ENCODE data around the gene ADH7.

ADH7 gene

DNA sequence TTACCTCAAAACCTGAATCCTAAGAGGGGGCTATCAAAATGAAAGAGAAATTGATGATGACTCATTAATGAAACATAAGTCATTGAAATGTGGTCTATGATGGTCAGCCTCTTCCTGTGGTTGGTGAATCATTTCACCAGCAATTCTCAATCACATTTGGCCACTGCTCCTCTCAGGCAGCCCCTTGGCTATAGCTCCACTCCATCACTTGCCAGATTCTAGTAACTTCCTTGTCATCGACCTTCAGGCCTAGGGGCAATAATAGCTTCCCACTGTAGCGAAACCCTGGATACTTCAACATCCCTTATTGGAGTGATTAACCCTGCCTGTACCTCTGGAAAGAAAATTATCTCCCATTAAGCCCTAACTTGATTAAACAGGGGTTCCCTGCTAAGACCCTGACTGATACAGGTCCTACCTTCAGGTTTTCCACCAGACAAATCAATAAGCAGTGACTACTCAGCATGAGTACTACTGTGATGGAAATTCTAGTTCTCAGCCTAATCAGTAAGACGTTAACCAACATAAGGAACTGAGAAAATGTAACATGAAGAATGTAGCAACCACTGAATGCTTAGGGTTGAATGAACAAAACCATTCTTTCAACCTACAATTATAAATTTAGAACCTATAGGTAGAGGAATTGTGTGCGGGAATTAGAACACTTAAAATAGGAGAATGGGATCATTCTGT lies 30.4 kb downstream of the ADH7 start:
- no peaks in the 10 kb centered on the region for H3K9me3 Mint-ChIP-seq
- no peaks in the 10 kb centered on the region for H3K36me3 Mint-ChIP-seq (ENCODE audit: low read depth)
- TF ChIP-seq, protein P1, sequence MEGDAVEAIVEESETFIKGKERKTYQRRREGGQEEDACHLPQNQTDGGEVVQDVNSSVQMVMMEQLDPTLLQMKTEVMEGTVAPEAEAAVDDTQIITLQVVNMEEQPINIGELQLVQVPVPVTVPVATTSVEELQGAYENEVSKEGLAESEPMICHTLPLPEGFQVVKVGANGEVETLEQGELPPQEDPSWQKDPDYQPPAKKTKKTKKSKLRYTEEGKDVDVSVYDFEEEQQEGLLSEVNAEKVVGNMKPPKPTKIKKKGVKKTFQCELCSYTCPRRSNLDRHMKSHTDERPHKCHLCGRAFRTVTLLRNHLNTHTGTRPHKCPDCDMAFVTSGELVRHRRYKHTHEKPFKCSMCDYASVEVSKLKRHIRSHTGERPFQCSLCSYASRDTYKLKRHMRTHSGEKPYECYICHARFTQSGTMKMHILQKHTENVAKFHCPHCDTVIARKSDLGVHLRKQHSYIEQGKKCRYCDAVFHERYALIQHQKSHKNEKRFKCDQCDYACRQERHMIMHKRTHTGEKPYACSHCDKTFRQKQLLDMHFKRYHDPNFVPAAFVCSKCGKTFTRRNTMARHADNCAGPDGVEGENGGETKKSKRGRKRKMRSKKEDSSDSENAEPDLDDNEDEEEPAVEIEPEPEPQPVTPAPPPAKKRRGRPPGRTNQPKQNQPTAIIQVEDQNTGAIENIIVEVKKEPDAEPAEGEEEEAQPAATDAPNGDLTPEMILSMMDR (IDR thresholded peaks at IDR 0.05), result no peak
- peaks cover 22% of the 10 kb centered on the region for H3K27me3 Mint-ChIP-seq (ENCODE audit: low read depth, poor library complexity)
- H3K4me3 Mint-ChIP-seq, result no peak overlapping the region
- no peak for DNase-seq
- H3K27ac Mint-ChIP-seq, result peak overlapping the region; percentile 63
- H3K4me1 Mint-ChIP-seq, result no peaks in the 10 kb centered on the region

- H3K27me3 Mint-ChIP-seq (ENCODE audit: low read depth, poor library complexity), result peaks cover 22% of the 10 kb centered on the region
- H3K4me1 Mint-ChIP-seq, result no peaks in the 10 kb centered on the region
- no peak overlapping the region for H3K27ac Mint-ChIP-seq
- TF ChIP-seq, protein P1 (IDR thresholded peaks at IDR 0.05), result no peak
- no peaks in the 10 kb centered on the region for H3K36me3 Mint-ChIP-seq (ENCODE audit: low read depth)
- peaks cover 3% of the 10 kb centered on the region for H3K9me3 Mint-ChIP-seq
- no peak for DNase-seq
- H3K4me3 Mint-ChIP-seq, result no peak overlapping the region
These were observed 31.6 kb downstream of the ADH7 start for GRCh38 chr4:99403380-99404184.

- Mint-ChIP-seq H3K27me3 (ENCODE audit: low read depth, poor library complexity) (peaks cover 21% of the 10 kb centered on the region), H3K4me1 (no peaks in the 10 kb centered on the region), H3K4me3 (no peak overlapping the region), H3K36me3 (ENCODE audit: low read depth) (no peaks in the 10 kb centered on the region), H3K27ac (no peak overlapping the region), H3K9me3 (peaks cover 11% of the 10 kb centered on the region)
- no peak for DNase-seq
- TF ChIP-seq, protein P1 (IDR thresholded peaks at IDR 0.05), result no peak
These were observed 32.4 kb downstream of the ADH7 start for GRCh38 chr4:99402765-99403164.

- H3K4me1 Mint-ChIP-seq, result no peaks in the 10 kb centered on the region
- no peak overlapping the region for H3K27ac Mint-ChIP-seq
- DNase-seq, result no peak
- TF ChIP-seq, protein P1 (IDR thresholded peaks at IDR 0.05), result no peak
- peaks cover 6% of the 10 kb centered on the region for H3K27me3 Mint-ChIP-seq (ENCODE audit: low read depth, poor library complexity)
- no peak overlapping the region for H3K4me3 Mint-ChIP-seq
- H3K36me3 Mint-ChIP-seq (ENCODE audit: low read depth), result no peaks in the 10 kb centered on the region
- H3K9me3 Mint-ChIP-seq, result peaks cover 26% of the 10 kb centered on the region
These were observed 34.3 kb downstream of the ADH7 start for GRCh38 chr4:99400831-99401230.

GRCh38 chr4:99399017-99399416 lies 36.1 kb downstream of the ADH7 start:
- Mint-ChIP-seq H3K27me3 (ENCODE audit: low read depth, poor library complexity) (peaks cover 5% of the 10 kb centered on the region), H3K4me3 (no peak overlapping the region), H3K36me3 (ENCODE audit: low read depth) (no peaks in the 10 kb centered on the region), H3K4me1 (peaks cover 5% of the 10 kb centered on the region), H3K9me3 (peaks cover 26% of the 10 kb centered on the region), H3K27ac (no peak overlapping the region)
- no peak for DNase-seq
- TF ChIP-seq, protein P1 (IDR thresholded peaks at IDR 0.05), result no peak
